Karpas-422 (cell line): ENCODE measurements around the gene PRKCSH. TPM values are rescaled to one million over a fixed set of nuclear protein-coding genes. Genes with fewer than 3 reads are reported as not detected.
"Not testable (repeated sequence)": the region's sequence is repeated elsewhere in the genome, so short reads cannot be mapped to it uniquely, and the experiment has no call there.

Experiments
- DNase-seq: peaks from one replicate; pipeline ENCODE4 v3.0.0-alpha.2; 2015
- H2AFZ ChIP-seq: fragments of 200-600 bp; sonication (generic); 2 replicates; pipeline ENCODE4 v1.6.1; 2014; ENCODE audit warnings: antibody characterized with exemption, low read length, mixed read lengths
- H3K27ac ChIP-seq: fragments of 200-600 bp; sonication (generic); 2 replicates; pipeline ENCODE4 v1.5.1; 2014; ENCODE audit warnings: mild to moderate bottlenecking, low read length, moderate library complexity
- H3K27me3 ChIP-seq: fragments of 200-600 bp; sonication (generic); 2 replicates; pipeline ENCODE4 v1.6.1; 2014; ENCODE audit warnings: low read length, mixed read lengths
- H3K36me3 ChIP-seq: fragments of 200-600 bp; sonication (generic); 2 replicates; pipeline ENCODE4 v1.6.1; 2014; ENCODE audit warnings: low read length, mixed read lengths; ENCODE audit not compliant: insufficient read depth
- H3K4me1 ChIP-seq: fragments of 200-600 bp; sonication (generic); 2 replicates; pipeline ENCODE4 v1.6.1; 2014; ENCODE audit warnings: mild to moderate bottlenecking, low read length, mixed read lengths
- H3K4me2 ChIP-seq: fragments of 200-600 bp; sonication (generic); 2 replicates; pipeline ENCODE4 v1.6.1; 2014; ENCODE audit warnings: low read length, low read depth, mild to moderate bottlenecking; ENCODE audit not compliant: poor library complexity, severe bottlenecking
- H3K4me3 ChIP-seq: fragments of 200-600 bp; sonication (generic); 2 replicates; pipeline ENCODE4 v1.5.1; 2014; ENCODE audit warnings: mild to moderate bottlenecking, antibody characterized with exemption, low read length, mixed read lengths
- H3K79me2 ChIP-seq: fragments of 200-600 bp; sonication (generic); 2 replicates; pipeline ENCODE4 v1.6.1; 2014; ENCODE audit warnings: mild to moderate bottlenecking, low read length, mixed read lengths
- H3K9ac ChIP-seq: fragments of 200-600 bp; sonication (generic); 2 replicates; pipeline ENCODE4 v1.6.0; 2014; ENCODE audit warnings: low read length
- H3K9me2 ChIP-seq: fragments of 200-600 bp; sonication (generic), shearing (Covaris generic); replicated peaks from 2 replicates; pipeline ENCODE4 v1.6.0; 2014; ENCODE audit warnings: mild to moderate bottlenecking, low read length, moderate library complexity; ENCODE audit not compliant: insufficient read depth
- H3K9me3 ChIP-seq: fragments of 300-700, 200-600 bp; sonication (generic); 2 replicates; pipeline ENCODE4 v1.6.1; 2014; ENCODE audit warnings: low read length, mixed read lengths
- H4K20me1 ChIP-seq: fragments of 200-600 bp; sonication (generic); 2 replicates; pipeline ENCODE4 v1.6.1; 2014; ENCODE audit warnings: mild to moderate bottlenecking, antibody characterized with exemption, low read length, low read depth; ENCODE audit not compliant: insufficient read depth
- total RNA-seq: library from RNA; depleted of rRNA; stranded (reverse); fragments of >200 nt; shearing (Covaris generic); gene quantifications from 2 replicates; pipeline ENCODE4 v1.2.3, GENCODE V29; 2014; ENCODE audit warnings: low replicate concordance

The PRKCSH gene
- total RNA-seq, 1 experiment from 2014 or later = 77.3 TPM

- H3K27ac ChIP-seq = no peak overlapping the region
- H4K20me1 ChIP-seq = no peaks in the 10 kb centered on the region
- no peak overlapping the region for H3K4me2 ChIP-seq
- no peaks in the 10 kb centered on the region for H3K36me3 ChIP-seq
- H3K79me2 ChIP-seq = no peaks in the 10 kb centered on the region
- H3K4me1 ChIP-seq = peaks cover 5% of the 10 kb centered on the region
- H3K27me3 ChIP-seq = no peaks in the 10 kb centered on the region
- DNase-seq = no peak
- no peak overlapping the region for H3K9ac ChIP-seq
- no peak overlapping the region for H2AFZ ChIP-seq
- no peaks in the 10 kb centered on the region for H3K9me2 ChIP-seq
- H3K9me3 ChIP-seq = no peaks in the 10 kb centered on the region
- H3K4me3 ChIP-seq = no peak overlapping the region
These were observed 21.7 kb downstream of the PRKCSH start for GRCh38 chr19:11457115-11457514.

- no peaks in the 10 kb centered on the region for H4K20me1 ChIP-seq
- no peaks in the 10 kb centered on the region for H3K9me3 ChIP-seq
- no peak overlapping the region for H3K27ac ChIP-seq
- H3K9ac ChIP-seq = no peak overlapping the region
- H3K4me1 ChIP-seq = no peaks in the 10 kb centered on the region; the same call in 1 of the 2 replicates
- H3K36me3 ChIP-seq = no peaks in the 10 kb centered on the region
- H2AFZ ChIP-seq = no peak overlapping the region
- no peak overlapping the region for H3K4me2 ChIP-seq
- no peak overlapping the region for H3K4me3 ChIP-seq
- H3K9me2 ChIP-seq = no peaks in the 10 kb centered on the region
- no peaks in the 10 kb centered on the region for H3K27me3 ChIP-seq
- H3K79me2 ChIP-seq = no peaks in the 10 kb centered on the region
- DNase-seq = no peak
These were observed 22.4 kb downstream of the PRKCSH start for GRCh38 chr19:11457831-11458230.

- Histone ChIP-seq H3K4me3 (no peak overlapping the region), H3K9ac (no peak overlapping the region), H3K4me2 (no peak overlapping the region), H3K27me3 (no peaks in the 10 kb centered on the region), H3K9me2 (no peaks in the 10 kb centered on the region), H3K36me3 (no peaks in the 10 kb centered on the region), H4K20me1 (no peaks in the 10 kb centered on the region), H3K79me2 (no peaks in the 10 kb centered on the region), H3K9me3 (no peaks in the 10 kb centered on the region), H3K4me1 (no peaks in the 10 kb centered on the region; the same call in 1 of the 2 replicates), H3K27ac (no peak overlapping the region), H2AFZ (no peak overlapping the region)
- DNase-seq = no peak
These were observed 22.9 kb downstream of the PRKCSH start for GRCh38 chr19:11458236-11458900.

GRCh38 chr19:11458912-11459311 lies 23.5 kb downstream of the PRKCSH start:
- not testable (repeated sequence) for H2AFZ ChIP-seq, H3K4me1 ChIP-seq, H3K27ac ChIP-seq, H3K36me3 ChIP-seq, H3K4me3 ChIP-seq, H4K20me1 ChIP-seq, H3K27me3 ChIP-seq, H3K79me2 ChIP-seq, H3K9me2 ChIP-seq, H3K9me3 ChIP-seq, H3K9ac ChIP-seq, H3K4me2 ChIP-seq, DNase-seq

GRCh38 chr19:11460207-11460606 lies 24.8 kb downstream of the PRKCSH start:
- Histone ChIP-seq H3K27ac (no peak overlapping the region), H3K4me3 (no peak overlapping the region), H3K27me3 (no peaks in the 10 kb centered on the region), H3K9me3 (no peaks in the 10 kb centered on the region), H3K36me3 (no peaks in the 10 kb centered on the region), H3K9ac (no peak overlapping the region), H3K9me2 (no peaks in the 10 kb centered on the region), H3K4me1 (no peaks in the 10 kb centered on the region), H2AFZ (no peak overlapping the region), H3K4me2 (no peak overlapping the region), H3K79me2 (no peaks in the 10 kb centered on the region), H4K20me1 (no peaks in the 10 kb centered on the region)
- no peak for DNase-seq

- H3K4me3 ChIP-seq = no peak overlapping the region
- no peak overlapping the region for H3K4me2 ChIP-seq
- H3K9me2 ChIP-seq = no peaks in the 10 kb centered on the region
- H4K20me1 ChIP-seq = no peaks in the 10 kb centered on the region
- H3K4me1 ChIP-seq = no peaks in the 10 kb centered on the region
- H3K9ac ChIP-seq = no peak overlapping the region
- no peaks in the 10 kb centered on the region for H3K79me2 ChIP-seq
- no peaks in the 10 kb centered on the region for H3K9me3 ChIP-seq
- H3K36me3 ChIP-seq = no peaks in the 10 kb centered on the region
- no peak for DNase-seq
- no peak overlapping the region for H2AFZ ChIP-seq
- H3K27me3 ChIP-seq = no peaks in the 10 kb centered on the region
- H3K27ac ChIP-seq = no peak overlapping the region
These were observed 26.0 kb downstream of the PRKCSH start for GRCh38 chr19:11461453-11461852.

GRCh38 chr19:11463391-11463790 lies 28.0 kb downstream of the PRKCSH start:
- Histone ChIP-seq H3K4me3 (no peak overlapping the region), H3K4me1 (no peaks in the 10 kb centered on the region), H2AFZ (no peak overlapping the region), H3K4me2 (no peak overlapping the region), H3K27me3 (no peaks in the 10 kb centered on the region), H3K9me2 (no peaks in the 10 kb centered on the region), H4K20me1 (no peaks in the 10 kb centered on the region), H3K9ac (no peak overlapping the region), H3K27ac (no peak overlapping the region), H3K36me3 (no peaks in the 10 kb centered on the region), H3K79me2 (no peaks in the 10 kb centered on the region), H3K9me3 (no peaks in the 10 kb centered on the region)
- no peak for DNase-seq

- H3K9ac ChIP-seq = no peak overlapping the region
- no peaks in the 10 kb centered on the region for H3K4me1 ChIP-seq
- H3K27me3 ChIP-seq = no peaks in the 10 kb centered on the region
- H3K4me3 ChIP-seq = no peak overlapping the region
- H3K4me2 ChIP-seq = no peak overlapping the region
- H3K79me2 ChIP-seq = no peaks in the 10 kb centered on the region
- H3K9me2 ChIP-seq = no peaks in the 10 kb centered on the region
- no peaks in the 10 kb centered on the region for H3K9me3 ChIP-seq
- H2AFZ ChIP-seq = no peak overlapping the region
- no peak overlapping the region for H3K27ac ChIP-seq
- H4K20me1 ChIP-seq = no peaks in the 10 kb centered on the region
- H3K36me3 ChIP-seq = no peaks in the 10 kb centered on the region
- DNase-seq = no peak
These were observed 29.2 kb downstream of the PRKCSH start for GRCh38 chr19:11464333-11465265.
